Hindlimb muscle (tissue), 1 donor: ENCODE data around the gene SUV39H1. TPM values are rescaled to one million over a fixed set of nuclear protein-coding genes. Genes with fewer than 3 reads are reported as not detected.
"Not testable (repeated sequence)": the region's sequence is repeated elsewhere in the genome, so short reads cannot be mapped to it uniquely, and the experiment has no call there.

Experiments
- DNase-seq: peaks from one replicate; pipeline ENCODE4 v3.0.0-alpha.2; 2013
- polyA plus RNA-seq: library from polyadenylated mRNA; unstranded; fragments of 120-200 nt; gene quantifications from one replicate; pipeline ENCODE4 v1.2.1, GENCODE V29; 2013; ENCODE audit not compliant: insufficient read length

Gene SUV39H1
- polyA plus RNA-seq, 1 donor, result 4.6 TPM

DNA sequence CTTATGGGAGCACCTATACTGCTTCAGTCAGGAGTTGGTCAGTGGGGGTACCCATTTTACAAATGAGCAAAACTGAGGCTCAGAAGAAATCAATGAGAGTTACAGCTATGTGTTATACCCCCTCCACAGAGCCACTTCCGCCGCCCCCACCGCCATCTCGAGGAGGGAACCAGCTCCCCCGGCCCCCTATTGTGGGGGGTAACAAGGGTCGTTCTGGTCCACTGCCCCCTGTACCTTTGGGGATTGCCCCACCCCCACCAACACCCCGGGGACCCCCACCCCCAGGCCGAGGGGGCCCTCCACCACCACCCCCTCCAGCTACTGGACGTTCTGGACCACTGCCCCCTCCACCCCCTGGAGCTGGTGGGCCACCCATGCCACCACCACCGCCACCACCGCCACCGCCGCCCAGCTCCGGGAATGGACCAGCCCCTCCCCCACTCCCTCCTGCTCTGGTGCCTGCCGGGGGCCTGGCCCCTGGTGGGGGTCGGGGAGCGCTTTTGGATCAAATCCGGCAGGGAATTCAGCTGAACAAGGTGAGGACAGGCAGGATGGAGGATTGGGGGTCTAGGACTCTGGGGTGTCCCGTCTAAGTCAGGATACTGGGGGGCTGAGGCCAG lies 7.9 kb upstream of the SUV39H1 start:
- DNase-seq, result no peak

DNA sequence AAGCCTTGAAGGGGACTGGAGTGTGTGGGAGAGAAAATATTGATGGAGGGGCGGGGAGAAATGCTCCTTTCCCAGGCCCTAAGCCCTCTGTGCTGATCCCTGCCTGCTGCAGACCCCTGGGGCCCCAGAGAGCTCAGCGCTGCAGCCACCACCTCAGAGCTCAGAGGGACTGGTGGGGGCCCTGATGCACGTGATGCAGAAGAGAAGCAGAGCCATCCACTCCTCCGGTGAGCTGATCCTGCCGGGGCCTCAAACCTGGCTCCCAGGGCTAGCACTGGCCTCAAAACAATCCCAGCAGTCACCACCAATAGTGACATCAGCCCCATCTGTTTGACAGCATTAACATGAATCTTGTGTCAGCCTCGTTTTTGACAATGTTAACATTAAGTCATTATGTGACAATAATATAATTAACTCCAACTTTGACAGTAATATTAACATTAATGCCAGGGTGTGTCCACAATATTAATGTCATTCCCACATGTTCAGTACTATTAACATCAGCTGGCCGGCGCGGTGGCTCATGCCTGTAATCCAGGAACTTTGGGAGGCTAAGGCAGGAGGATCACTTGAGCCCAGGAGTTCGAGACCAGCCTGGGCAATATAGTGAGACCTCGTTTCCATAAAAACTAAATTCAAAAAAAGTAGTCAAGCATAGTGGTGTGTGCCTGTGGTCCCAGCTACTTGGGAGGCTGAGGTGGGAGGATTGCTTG lies 7.2 kb upstream of the SUV39H1 start:
- no peak for DNase-seq

DNA sequence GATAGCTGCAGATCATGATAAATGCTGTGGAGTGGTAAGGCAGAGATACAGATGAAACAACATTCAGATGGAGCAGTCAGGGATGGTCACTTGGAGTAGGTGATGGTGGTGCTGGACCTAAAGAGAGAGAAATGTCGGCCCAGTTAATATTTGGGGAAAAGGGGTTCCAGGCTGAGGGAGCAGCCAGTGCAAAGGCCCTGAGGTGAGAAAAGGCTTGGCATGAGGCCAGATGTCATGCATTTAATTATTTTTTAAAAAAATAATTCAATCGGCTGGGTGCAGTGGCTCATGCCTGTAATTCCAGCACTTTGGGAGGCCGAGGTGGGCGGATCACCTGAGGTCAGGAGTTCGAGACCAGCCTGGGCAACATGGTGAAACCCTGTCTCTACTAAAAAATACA lies 4.8 kb upstream of the SUV39H1 start:
- DNase-seq, result not testable (repeated sequence)

DNA sequence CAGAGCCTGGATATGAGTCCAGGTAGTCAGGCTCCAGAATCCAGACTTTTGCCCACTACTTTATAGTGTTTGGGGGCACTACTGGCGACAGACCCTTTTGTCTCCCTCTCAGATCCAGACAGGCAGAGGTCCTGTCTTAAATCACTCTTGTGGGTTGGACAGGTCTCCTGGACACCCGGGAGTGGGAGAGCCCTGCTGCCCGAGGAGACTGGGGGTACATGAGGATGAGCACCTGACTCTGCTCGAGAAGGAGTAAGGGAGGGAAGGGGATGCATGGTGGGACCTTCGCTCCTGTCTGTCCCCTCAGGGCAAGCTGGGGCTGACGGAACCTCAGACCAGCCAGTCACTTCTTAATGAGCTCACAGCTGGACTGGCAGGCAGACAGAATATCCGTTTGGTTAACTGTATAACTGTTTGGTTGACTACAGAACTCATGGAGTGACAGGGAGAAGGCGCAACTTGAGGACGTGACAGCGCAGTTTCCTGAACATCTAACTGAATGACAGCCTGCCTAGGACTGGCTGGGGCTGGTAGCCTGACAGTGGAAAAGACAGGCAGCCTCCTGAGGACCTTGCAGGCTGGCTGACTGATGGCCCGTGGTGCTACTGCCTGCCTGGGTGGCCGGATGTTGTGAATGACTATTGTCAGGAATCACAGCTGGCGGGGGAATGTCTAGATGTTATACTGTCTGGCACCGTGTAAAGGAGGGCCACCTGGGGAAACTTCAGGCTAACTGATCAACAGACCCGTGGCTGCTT lies 1.6 kb upstream of the SUV39H1 start:
- no peak for DNase-seq

DNA sequence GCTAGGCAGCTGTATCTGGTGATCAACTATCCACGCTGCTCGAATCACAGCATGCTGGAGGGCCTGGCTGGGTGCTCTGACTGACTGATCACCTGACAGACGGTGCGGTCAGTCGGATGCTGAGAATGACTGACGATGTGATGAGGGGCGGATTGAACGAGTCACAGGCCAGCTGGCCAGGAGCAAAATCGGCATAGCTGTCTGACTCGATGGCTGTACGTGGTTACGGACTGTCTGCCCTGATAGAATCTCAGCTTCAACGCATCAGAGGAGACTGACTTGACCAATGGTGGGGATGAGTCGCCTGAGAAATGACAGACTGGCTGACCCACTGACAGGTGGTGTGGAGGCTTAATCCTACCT lies 1.0 kb upstream of the SUV39H1 start:
- DNase-seq, result no peak

DNA sequence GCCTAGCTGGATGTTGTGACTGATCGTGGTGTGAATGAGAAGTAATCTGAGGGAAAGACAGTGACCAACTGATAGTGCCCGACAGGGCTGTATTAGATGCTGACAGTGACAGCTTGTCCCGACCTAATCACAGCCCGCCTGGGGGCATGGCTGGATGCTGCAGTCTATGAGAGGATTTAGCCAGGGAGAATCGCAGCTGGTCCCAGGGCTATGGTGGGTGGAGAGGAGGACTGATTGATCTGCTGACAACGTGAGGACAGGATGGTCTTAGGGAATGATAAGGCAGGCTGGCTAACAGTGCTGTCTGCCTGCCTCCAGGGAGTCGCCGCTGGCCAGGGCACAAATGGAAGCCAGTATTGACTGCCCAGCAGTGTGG lies 621 bp upstream of the SUV39H1 start:
- no peak for DNase-seq

DNA sequence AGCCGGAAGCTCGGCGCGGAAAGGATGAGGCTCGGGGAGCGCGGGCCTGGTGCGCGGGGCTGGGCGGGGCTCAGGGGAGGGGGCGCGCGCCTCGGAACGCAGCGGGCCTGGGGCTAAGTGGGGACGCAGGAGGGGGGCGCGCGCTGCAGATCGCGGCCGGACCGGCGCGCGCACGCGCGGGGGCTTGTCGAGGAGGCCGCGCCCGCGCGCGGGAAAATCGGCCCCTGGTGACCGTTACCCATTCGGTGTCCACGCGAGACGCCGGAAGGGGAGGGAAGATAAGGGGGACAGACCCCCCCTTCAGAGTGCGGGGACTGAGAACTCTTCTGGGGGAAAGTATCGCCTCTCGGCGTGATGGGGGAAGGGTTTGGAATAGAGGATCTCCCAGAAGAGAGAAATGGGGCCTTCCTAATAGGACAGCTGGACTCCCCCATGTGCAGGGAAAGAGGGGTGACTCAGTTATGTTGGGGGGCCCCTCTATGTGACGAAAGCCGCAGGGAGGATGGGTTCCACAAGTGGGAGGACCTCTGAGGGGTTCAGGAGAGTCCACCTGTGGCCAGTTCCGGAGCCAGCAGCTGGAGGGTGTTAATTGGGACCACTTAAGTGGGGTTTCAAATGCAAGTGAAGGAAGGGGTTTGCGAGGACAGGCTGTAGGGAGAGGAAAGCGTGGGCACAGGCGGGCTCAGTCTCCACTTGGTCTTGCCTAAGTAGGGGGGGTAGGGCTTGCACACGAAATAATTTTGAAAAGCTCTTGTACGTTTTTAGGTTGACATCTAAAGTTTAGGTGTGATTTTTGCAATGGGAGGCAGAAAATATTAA lies 584 bp downstream of the SUV39H1 start:
- DNase-seq, result peak; percentile 42

DNA sequence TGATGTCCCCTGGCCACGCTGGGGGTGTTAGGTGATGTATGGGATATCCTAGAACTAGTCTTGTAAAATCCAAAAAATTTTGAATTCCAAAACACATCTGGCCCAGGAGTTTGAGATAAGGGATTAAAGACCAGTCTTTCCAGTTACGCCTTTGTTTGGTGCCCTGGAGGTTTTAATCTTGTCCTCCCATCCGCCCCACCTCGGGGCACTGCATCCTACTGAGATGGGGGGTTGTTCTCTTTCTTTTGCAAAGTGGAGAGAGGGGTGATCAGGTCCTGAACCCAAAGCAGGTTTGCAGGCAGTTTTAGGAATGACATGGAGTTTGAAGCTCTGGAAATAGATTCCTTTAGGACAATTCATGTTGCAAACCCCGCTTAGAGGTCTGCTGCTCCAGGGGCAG lies 1.8 kb downstream of the SUV39H1 start:
- no peak for DNase-seq

DNA sequence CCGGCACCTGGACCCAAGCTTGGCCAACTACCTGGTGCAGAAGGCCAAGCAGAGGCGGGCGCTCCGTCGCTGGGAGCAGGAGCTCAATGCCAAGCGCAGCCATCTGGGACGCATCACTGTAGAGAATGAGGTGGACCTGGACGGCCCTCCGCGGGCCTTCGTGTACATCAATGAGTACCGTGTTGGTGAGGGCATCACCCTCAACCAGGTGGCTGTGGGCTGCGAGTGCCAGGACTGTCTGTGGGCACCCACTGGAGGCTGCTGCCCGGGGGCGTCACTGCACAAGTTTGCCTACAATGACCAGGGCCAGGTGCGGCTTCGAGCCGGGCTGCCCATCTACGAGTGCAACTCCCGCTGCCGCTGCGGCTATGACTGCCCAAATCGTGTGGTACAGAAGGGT lies 3.7 kb downstream of the SUV39H1 start:
- no peak for DNase-seq

DNA sequence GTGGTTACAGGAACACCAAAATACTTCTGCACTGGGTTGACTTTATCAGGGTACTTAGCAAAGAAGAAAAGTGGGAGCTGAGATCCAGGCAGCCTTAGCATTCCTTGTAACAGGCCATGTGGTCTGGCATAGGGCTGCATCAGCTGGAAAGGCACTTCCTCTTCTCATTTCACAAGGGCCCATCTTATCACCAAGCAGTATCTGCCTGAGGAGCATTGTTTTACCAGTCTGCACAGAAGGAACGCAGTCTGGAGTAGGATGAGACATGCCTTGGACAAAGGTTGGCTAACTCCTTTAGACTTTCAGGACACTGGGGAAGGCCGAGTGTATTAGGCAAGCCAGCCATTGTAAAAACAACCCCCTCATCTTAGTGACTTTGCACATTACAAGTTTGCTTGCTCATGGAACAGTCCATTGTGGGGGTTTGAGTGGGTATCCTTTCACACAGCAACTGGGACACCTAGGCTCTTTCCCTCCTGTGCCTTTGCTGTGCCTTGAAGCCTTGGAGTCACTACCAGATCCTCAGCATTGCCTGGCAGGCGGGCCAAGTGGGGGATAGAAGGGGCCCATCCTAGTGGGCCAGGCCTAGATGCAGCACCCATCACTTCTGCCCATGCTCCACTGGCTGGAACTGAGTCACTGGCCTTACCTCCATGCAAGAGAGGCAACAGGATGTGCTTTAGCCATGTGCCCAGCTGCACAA lies 4.6 kb downstream of the SUV39H1 start:
- no peak for DNase-seq

DNA sequence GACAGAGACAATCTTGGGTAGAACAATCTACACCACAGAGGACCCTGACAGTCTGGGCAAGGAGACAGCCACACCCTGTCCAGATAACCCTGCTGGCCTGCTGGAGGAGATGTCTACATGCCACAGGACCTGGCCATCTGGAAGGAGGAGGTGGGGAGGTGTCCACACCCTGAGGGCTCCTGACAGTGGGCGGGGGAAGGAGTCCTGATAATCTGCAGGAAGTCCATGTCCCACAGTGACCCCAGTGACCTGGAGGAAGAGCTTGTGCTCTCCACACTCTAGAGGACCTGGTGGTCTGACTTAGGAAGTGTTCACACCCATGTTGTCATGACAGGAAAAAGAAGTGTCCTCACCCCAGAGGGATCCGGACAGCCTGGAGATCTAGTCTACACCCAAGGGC lies 5.5 kb downstream of the SUV39H1 start:
- no peak for DNase-seq

DNA sequence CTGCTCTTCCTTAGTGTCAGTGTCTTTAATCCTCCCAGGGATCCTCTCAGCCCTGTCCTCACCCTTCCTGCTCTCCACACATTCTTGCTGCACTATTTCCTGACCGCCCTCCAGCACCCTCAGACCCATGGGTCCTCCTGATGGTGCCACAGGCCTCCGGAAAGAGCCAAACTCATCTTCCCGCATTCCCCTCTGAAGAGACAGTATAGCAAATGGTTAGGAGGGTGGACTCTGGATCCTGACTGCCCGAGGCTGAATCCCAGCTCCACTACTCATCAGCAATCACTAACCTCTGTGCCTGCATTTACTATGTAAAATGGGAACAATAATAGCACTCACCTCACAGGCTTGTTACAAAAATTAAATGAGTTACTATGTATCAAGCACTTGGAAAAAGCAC lies 6.2 kb downstream of the SUV39H1 start:
- DNase-seq, result no peak

DNA sequence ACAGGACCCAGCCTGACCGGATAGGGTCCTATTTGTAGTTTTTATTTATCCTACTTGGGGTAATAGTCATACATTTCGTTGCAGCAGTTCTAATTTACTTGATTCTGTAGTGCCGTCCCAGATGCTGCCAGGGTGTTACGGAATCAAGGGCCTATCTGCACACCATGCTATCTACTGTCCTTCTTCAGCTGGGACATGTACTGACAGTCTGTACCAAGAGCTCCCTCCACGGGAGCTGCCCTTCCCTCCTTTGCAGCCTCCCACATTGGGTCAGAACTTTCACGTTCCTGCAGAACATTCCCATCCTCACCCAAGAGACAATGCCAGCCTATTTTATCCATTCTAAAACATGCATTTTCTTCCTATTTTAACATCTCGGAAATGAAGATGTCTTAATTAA lies 6.7 kb downstream of the SUV39H1 start:
- no peak for DNase-seq

DNA sequence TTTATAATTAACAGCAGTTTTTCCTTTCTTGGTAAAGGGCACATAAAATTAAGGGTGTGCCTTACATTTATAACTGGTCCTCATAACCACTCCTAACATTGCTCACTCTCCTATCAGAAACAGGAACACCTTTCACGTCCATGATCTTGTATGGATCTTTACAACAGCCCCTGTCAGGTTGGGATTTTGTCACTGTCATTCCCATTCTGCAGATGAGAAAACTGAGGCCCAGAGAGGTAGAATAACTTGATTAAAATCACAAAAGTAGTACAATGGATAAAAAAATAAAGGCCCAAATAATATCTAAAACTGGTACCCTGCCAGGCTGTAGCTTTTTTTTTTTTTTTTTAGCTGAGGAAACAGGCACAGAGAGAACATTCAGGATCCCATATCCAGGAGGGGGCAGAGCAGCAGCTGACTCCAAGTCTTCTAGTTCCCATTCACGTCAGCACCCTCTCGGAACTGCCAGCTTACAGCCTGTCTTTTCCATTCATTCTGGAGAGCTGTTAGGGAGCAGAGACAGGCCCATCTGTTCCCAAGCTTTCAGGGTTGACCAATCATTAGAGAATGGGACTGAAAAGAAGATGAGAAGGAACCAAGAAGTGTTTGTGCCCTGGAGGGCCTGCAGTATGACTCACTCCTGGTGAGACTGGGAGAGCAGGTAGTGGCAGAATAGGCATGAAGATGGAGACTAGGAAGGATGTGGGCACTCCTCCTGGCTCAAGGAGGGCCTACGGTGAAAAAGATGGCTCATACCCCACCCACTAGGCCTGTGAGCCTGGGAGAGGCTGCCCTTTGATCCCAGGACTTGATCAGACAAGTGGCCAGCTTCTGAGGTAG lies 7.3 kb downstream of the SUV39H1 start:
- DNase-seq, result no peak

DNA sequence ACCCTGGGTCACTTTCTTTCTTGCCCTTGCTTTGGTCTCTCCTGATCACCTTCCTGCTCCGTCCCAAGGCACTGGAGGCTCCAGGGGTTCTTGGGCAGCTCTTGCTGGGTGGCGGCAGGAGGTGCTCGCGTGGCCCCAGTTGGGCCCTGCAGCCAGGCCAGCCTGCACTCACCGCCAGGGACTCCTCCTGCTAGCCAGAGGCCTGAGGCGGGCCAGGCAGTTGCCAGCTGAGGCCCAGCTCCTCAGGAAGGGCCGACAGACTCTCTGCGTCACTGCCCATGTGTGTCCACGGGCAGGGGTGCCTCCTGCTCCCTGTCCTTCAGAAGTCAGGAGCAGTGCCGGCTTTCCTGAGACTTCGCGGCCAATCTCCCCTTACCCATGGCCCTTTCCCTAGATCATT lies 9.3 kb downstream of the SUV39H1 start:
- DNase-seq, result no peak

DNA sequence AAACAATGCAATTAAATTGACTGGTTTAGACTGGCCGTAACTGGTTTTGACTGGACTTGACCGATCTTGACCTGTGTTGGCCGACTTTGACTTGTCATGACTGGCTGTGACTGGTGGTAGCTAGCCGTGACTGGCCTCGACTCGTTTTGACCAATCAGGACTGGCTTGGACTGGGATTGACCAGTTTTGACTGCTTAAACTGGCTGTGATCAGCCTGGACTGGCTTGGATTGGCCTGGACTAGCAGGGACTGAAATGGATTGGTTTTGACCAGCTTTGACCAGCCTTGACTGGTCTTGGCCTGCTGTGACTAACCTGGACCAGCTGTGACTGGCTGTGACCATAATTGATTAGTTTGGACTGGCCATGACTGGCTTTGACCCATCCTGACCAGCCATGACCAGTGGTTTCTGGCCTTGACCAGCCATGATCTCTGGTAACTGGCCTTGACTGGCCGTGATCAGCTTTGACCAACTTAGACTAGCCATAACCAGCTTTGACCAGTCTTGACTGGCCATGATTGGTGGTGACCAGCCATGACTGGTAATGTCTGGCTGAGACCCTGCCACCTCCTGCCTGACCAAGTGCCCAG lies 13.1 kb downstream of the SUV39H1 start:
- DNase-seq, result no peak

DNA sequence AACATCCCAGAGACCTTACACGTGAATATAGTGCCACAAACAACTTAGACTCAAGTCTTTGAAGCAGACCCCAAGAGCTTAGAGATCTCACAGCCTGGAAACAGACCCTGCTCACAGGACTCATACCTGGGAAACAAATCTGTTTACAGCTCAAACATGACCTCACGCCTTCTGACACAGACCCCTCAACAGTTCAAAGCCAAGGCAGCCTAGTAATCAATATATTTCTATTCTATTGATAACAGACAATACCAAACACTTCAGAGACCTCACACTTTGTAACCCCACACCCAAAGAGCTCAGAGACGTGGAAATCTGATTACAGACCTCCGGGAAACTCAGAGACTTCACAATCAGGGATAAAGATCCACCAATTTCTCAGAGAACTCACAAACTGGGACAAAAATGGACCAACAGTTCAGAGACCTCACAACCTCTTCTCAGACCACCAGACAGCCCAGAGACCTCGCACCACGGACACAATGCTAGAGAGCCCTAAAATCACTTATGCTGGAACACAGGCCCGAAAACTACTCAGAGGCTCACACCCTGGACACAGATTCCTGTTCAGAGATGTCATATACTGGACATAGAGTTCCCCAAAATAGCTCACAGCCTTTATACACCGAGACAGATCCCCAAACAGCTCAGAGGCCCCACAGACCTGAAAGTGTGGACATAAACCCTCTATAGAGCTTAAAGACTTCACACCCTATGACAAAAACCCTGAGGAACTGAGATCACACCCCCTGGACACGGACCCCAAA lies 14.8 kb downstream of the SUV39H1 start:
- DNase-seq, result no peak

DNA sequence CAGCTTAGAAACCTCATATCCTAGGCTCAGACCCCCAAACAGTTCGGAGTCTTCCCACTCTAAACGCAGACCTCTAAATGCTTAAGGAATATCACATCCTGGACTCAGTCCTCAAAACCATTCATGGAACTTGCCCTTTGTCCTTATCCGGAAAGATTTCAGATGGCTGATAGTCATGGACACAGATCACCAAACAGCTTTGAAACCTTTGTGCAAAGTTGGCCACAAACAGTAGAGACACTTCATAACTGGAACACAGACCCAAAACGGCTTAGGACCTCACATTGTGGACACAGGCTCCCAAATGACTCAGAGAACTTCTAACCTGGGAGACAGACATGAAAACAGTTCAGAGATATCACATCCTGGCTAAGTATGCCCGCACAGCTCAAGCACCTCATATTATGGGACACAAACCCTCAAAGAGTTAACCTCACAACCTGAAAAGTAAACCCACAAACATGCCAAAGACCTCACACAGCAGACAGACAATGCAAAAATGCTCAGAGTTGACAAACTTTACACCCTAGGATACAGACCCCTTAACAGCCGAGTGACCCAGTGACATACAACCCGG lies 15.5 kb downstream of the SUV39H1 start:
- DNase-seq, result no peak

DNA sequence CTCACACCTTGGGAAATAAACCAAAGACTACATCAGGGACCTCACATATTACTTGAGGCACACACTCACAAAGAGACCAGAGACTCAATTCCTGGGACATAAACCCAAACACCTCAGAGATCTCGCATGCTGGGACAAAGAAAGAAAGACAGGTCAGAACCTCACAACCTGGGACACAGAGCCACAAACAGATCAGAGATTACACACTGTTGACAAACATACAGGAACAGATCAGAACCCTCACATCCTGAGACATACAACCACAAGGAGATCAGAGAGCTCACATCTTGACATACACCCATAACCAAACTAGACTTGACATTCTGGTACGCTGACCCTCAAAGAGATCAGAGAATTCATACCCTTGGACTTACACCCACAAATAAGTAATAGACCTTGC lies 17.3 kb downstream of the SUV39H1 start:
- no peak for DNase-seq

DNA sequence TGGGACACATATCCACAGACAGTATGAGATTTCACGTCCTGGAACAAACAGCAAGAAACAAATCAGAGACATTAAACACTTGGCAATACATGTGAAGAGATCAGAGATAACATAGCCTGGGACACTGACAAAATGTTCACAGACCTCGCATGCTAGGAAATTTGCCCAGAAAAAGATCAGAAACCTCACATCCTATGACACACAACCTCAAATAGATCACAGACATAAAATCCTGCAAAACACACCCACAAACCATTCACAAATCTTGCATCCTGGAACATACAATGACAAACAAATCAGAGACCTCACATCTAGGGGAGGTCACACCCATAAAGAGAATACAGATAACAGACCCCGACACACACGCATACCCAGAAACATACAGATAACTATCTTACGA lies 18.0 kb downstream of the SUV39H1 start:
- DNase-seq, result no peak
